Stomach (tissue), 4 donors: ENCODE measurements around the gene CD101.

Experiments
- EP300 ChIP-seq: sonication (generic); formaldehyde crosslinking; IDR thresholded peaks from one replicate; pipeline ENCODE4 v1.6.1; 2017; ENCODE audit warnings: antibody characterized with exemption
- POLR2A ChIP-seq, 4 donors: fragments of 450-650 bp; IDR thresholded peaks; one replicate each; pipeline ENCODE4 v1.6.1; 2016; ENCODE audit warnings: antibody characterized with exemption in 4 of 4, control low read depth in 2 of 4, mild to moderate bottlenecking in 1 of 4, moderate library complexity in 1 of 4

DNA sequence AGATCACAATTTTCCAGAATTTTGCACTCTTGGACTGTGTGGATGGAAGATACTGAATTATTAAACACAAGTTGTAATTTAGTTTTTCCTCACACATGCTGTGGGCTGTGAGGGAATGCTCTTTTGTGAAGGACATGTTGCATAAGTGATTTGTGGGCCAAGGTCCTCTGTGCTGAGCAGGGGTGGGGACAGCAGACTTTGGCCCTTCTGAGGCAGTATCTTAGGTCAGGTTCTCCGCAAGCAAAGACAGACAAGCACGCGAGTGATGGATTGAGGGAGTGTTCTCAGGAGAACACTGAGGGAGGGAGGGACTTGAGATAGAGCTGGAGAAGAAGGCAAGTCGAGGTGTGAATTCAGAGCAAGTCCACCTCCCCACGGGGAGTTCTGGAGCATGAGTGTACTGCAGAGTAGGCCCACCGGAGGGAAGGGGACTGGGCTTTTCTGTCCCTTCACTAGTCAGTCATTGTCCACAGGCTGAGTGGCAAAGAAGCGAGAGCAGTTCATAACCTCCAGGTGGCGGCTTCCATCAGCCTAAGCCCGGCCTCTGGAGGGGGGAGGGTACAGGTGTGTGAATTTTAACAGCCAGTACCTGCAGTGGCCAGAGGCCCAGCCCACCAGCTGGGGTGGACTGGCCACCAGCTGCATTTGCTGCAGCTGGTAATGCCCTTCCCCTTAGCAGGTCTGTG lies 19.1 kb upstream of the CD101 start:
- no peak for TF ChIP-seq EP300
- TF ChIP-seq POLR2A (IDR thresholded peaks at IDR 0.05) = no peak
